ENCODE results near the gene PGC.

Gene PGC

GRCh38 chr6:41694815-41695526 is 52.2 kb downstream of the PGC start:
- DNase-seq, result no peak

GRCh38 chr6:41693281-41694240 is 53.6 kb downstream of the PGC start:
- no peak for DNase-seq

GRCh38 chr6:41692730-41693129 is 54.5 kb downstream of the PGC start:
- no peak for DNase-seq

GRCh38 chr6:41692080-41692675 is 55.0 kb downstream of the PGC start:
- DNase-seq, result no peak

- DNase-seq, result no peak
These were observed 55.6 kb downstream of the PGC start for GRCh38 chr6:41691426-41692079.

GRCh38 chr6:41690541-41691330 is 56.5 kb downstream of the PGC start:
- DNase-seq, result no peak

GRCh38 chr6:41689171-41690008 is 57.8 kb downstream of the PGC start:
- DNase-seq, result no peak

- DNase-seq, result no peak
These were observed 58.8 kb downstream of the PGC start for GRCh38 chr6:41688256-41688965.

GRCh38 chr6:41687501-41688175 is 59.6 kb downstream of the PGC start:
- no peak for DNase-seq
